Mucosa of gallbladder (tissue), 1 donor: ENCODE measurements around the gene AMBP. TPM values are rescaled to one million over a fixed set of nuclear protein-coding genes. Genes with fewer than 3 reads are reported as not detected.
"Not testable (repeated sequence)": the region's sequence is repeated elsewhere in the genome, so short reads cannot be mapped to it uniquely, and the experiment has no call there.

ENCODE experiments used
- DNase-seq: peaks from one replicate; pipeline ENCODE4 v3.0.0-alpha.2; 2020; ENCODE audit warnings: low spot score
- total RNA-seq: library from RNA; stranded (reverse); gene quantifications from one replicate; pipeline ENCODE4 v1.2.1, GENCODE V29; 2021
- donor health status: DM: no; HTN: no; CAD: no.

Gene AMBP
- total RNA-seq, 1 donor from 2014 or later: 1,366 TPM

- DNase-seq: no peak
Observed at GRCh38 chr9:114092336-114092735, 14.2 kb upstream of the AMBP start.

- DNase-seq: no peak
Observed at GRCh38 chr9:114091711-114092110, 13.6 kb upstream of the AMBP start.

GRCh38 chr9:114090798-114091197 lies 12.7 kb upstream of the AMBP start:
- DNase-seq: no peak

- no peak for DNase-seq
Observed at GRCh38 chr9:114089206-114089840, 11.2 kb upstream of the AMBP start.

- no peak for DNase-seq
Observed at GRCh38 chr9:114088571-114089170, 10.6 kb upstream of the AMBP start.

- DNase-seq: no peak
Observed at GRCh38 chr9:114087721-114088120, 9.6 kb upstream of the AMBP start.

GRCh38 chr9:114086607-114087006 lies 8.5 kb upstream of the AMBP start:
- DNase-seq: no peak

GRCh38 chr9:114086009-114086408 lies 7.9 kb upstream of the AMBP start:
- DNase-seq: no peak

GRCh38 chr9:114085387-114085789 lies 7.3 kb upstream of the AMBP start:
- DNase-seq: no peak

GRCh38 chr9:114084282-114085073 lies 6.4 kb upstream of the AMBP start:
- DNase-seq: no peak

- DNase-seq: no peak
Observed at GRCh38 chr9:114083666-114084065, 5.6 kb upstream of the AMBP start.

- not testable (repeated sequence) for DNase-seq
Observed at GRCh38 chr9:114082763-114083412, 4.8 kb upstream of the AMBP start.

- peak; percentile 95 for DNase-seq
Observed at GRCh38 chr9:114082017-114082762, 4.1 kb upstream of the AMBP start.

GRCh38 chr9:114081441-114082016 lies 3.4 kb upstream of the AMBP start:
- DNase-seq: no peak

- peak; percentile 75 for DNase-seq
Observed at GRCh38 chr9:114080773-114081440, 2.8 kb upstream of the AMBP start.

- no peak for DNase-seq
Observed at GRCh38 chr9:114080195-114080772, 2.2 kb upstream of the AMBP start.

- DNase-seq: no peak
Observed at GRCh38 chr9:114078781-114079156, 669 bp upstream of the AMBP start.

- DNase-seq: no peak
Observed at GRCh38 chr9:114077162-114077837, 800 bp downstream of the AMBP start.

- no peak for DNase-seq
Observed at GRCh38 chr9:114076237-114077161, 1.6 kb downstream of the AMBP start.
